ENCODE data around the gene DLG2.

Gene DLG2

GRCh38 chr11:84128840-84129239, 1498.3 kb downstream of the DLG2 start:
- Histone ChIP-seq H3K9me3 (ENCODE audit: control insufficient read depth in 2 of 2, low read length in 2 of 2) (no peaks in the 10 kb centered on the region), H3K4me3 (ENCODE audit: low read length in 2 of 2) (no peak overlapping the region), H3K27ac (ENCODE audit: low read depth in 2 of 2, low read length in 2 of 2) (no peak overlapping the region), H3K27me3 (ENCODE audit: control insufficient read depth in 2 of 2, insufficient read depth in 2 of 2, low read length in 2 of 2) (no peaks in the 10 kb centered on the region), H3K4me1 (ENCODE audit: control insufficient read depth in 2 of 2, insufficient read depth in 2 of 2, low read length in 2 of 2) (no peaks in the 10 kb centered on the region), H3K36me3 (ENCODE audit: control insufficient read depth in 2 of 2, insufficient read depth in 2 of 2, low read length in 2 of 2) (no peaks in the 10 kb centered on the region), H3K9ac (ENCODE audit: low read depth in 1 of 2, low read length in 2 of 2) (no peak overlapping the region)

GRCh38 chr11:84117394-84117793, 1509.8 kb downstream of the DLG2 start:
- Histone ChIP-seq H3K27me3 (ENCODE audit: control insufficient read depth in 2 of 2, insufficient read depth in 2 of 2, low read length in 2 of 2) (no peaks in the 10 kb centered on the region), H3K27ac (ENCODE audit: low read depth in 2 of 2, low read length in 2 of 2) (no peak overlapping the region), H3K9me3 (ENCODE audit: control insufficient read depth in 2 of 2, low read length in 2 of 2) (no peaks in the 10 kb centered on the region), H3K4me1 (ENCODE audit: control insufficient read depth in 2 of 2, insufficient read depth in 2 of 2, low read length in 2 of 2) (no peaks in the 10 kb centered on the region), H3K9ac (ENCODE audit: low read depth in 1 of 2, low read length in 2 of 2) (no peak overlapping the region), H3K4me3 (ENCODE audit: low read length in 2 of 2) (no peak overlapping the region), H3K36me3 (ENCODE audit: control insufficient read depth in 2 of 2, insufficient read depth in 2 of 2, low read length in 2 of 2) (no peaks in the 10 kb centered on the region)

GRCh38 chr11:84106541-84106940, 1520.6 kb downstream of the DLG2 start:
- Histone ChIP-seq H3K27me3 (ENCODE audit: control insufficient read depth in 2 of 2, insufficient read depth in 2 of 2, low read length in 2 of 2) (no peaks in the 10 kb centered on the region), H3K9me3 (ENCODE audit: control insufficient read depth in 2 of 2, low read length in 2 of 2) (no peaks in the 10 kb centered on the region), H3K4me1 (ENCODE audit: control insufficient read depth in 2 of 2, insufficient read depth in 2 of 2, low read length in 2 of 2) (no peaks in the 10 kb centered on the region), H3K4me3 (ENCODE audit: low read length in 2 of 2) (no peak overlapping the region), H3K27ac (ENCODE audit: low read depth in 2 of 2, low read length in 2 of 2) (no peak overlapping the region), H3K9ac (ENCODE audit: low read depth in 1 of 2, low read length in 2 of 2) (no peak overlapping the region), H3K36me3 (ENCODE audit: control insufficient read depth in 2 of 2, insufficient read depth in 2 of 2, low read length in 2 of 2) (no peaks in the 10 kb centered on the region)

- Histone ChIP-seq H3K4me1 (ENCODE audit: control insufficient read depth in 2 of 2, insufficient read depth in 2 of 2, low read length in 2 of 2) (no peaks in the 10 kb centered on the region), H3K9me3 (ENCODE audit: control insufficient read depth in 2 of 2, low read length in 2 of 2) (no peaks in the 10 kb centered on the region), H3K27ac (ENCODE audit: low read depth in 2 of 2, low read length in 2 of 2) (no peak overlapping the region), H3K27me3 (ENCODE audit: control insufficient read depth in 2 of 2, insufficient read depth in 2 of 2, low read length in 2 of 2) (no peaks in the 10 kb centered on the region), H3K4me3 (ENCODE audit: low read length in 2 of 2) (no peak overlapping the region), H3K36me3 (ENCODE audit: control insufficient read depth in 2 of 2, insufficient read depth in 2 of 2, low read length in 2 of 2) (no peaks in the 10 kb centered on the region), H3K9ac (ENCODE audit: low read depth in 1 of 2, low read length in 2 of 2) (no peak overlapping the region)
Observed at GRCh38 chr11:84105148-84105547, 1522.0 kb downstream of the DLG2 start.

- H3K9me3 ChIP-seq (ENCODE audit: control insufficient read depth in 2 of 2, low read length in 2 of 2), result no peaks in the 10 kb centered on the region
- H3K4me3 ChIP-seq (ENCODE audit: low read length in 2 of 2), result no peak overlapping the region
- H3K9ac ChIP-seq (ENCODE audit: low read depth in 1 of 2, low read length in 2 of 2), result no peak overlapping the region
- no peak overlapping the region for H3K27ac ChIP-seq (ENCODE audit: low read depth in 2 of 2, low read length in 2 of 2)
- H3K27me3 ChIP-seq (ENCODE audit: control insufficient read depth in 2 of 2, insufficient read depth in 2 of 2, low read length in 2 of 2), result no peaks in the 10 kb centered on the region
- no peaks in the 10 kb centered on the region for H3K4me1 ChIP-seq (ENCODE audit: control insufficient read depth in 2 of 2, insufficient read depth in 2 of 2, low read length in 2 of 2)
- no peaks in the 10 kb centered on the region for H3K36me3 ChIP-seq (ENCODE audit: control insufficient read depth in 2 of 2, insufficient read depth in 2 of 2, low read length in 2 of 2)
Observed at GRCh38 chr11:84103096-84103495, 1524.0 kb downstream of the DLG2 start.

- Histone ChIP-seq H3K27me3 (ENCODE audit: control insufficient read depth in 2 of 2, insufficient read depth in 2 of 2, low read length in 2 of 2) (no peaks in the 10 kb centered on the region), H3K4me1 (ENCODE audit: control insufficient read depth in 2 of 2, insufficient read depth in 2 of 2, low read length in 2 of 2) (no peaks in the 10 kb centered on the region), H3K9ac (ENCODE audit: low read depth in 1 of 2, low read length in 2 of 2) (no peak overlapping the region), H3K4me3 (ENCODE audit: low read length in 2 of 2) (no peak overlapping the region), H3K36me3 (ENCODE audit: control insufficient read depth in 2 of 2, insufficient read depth in 2 of 2, low read length in 2 of 2) (no peaks in the 10 kb centered on the region), H3K9me3 (ENCODE audit: control insufficient read depth in 2 of 2, low read length in 2 of 2) (no peaks in the 10 kb centered on the region), H3K27ac (ENCODE audit: low read depth in 2 of 2, low read length in 2 of 2) (no peak overlapping the region)
Observed at GRCh38 chr11:84097186-84097585, 1530.0 kb downstream of the DLG2 start.

- Histone ChIP-seq H3K27me3 (ENCODE audit: control insufficient read depth in 2 of 2, insufficient read depth in 2 of 2, low read length in 2 of 2) (no peaks in the 10 kb centered on the region), H3K4me1 (ENCODE audit: control insufficient read depth in 2 of 2, insufficient read depth in 2 of 2, low read length in 2 of 2) (no peaks in the 10 kb centered on the region), H3K4me3 (ENCODE audit: low read length in 2 of 2) (no peak overlapping the region), H3K27ac (ENCODE audit: low read depth in 2 of 2, low read length in 2 of 2) (no peak overlapping the region), H3K36me3 (ENCODE audit: control insufficient read depth in 2 of 2, insufficient read depth in 2 of 2, low read length in 2 of 2) (no peaks in the 10 kb centered on the region), H3K9me3 (ENCODE audit: control insufficient read depth in 2 of 2, low read length in 2 of 2) (no peaks in the 10 kb centered on the region), H3K9ac (ENCODE audit: low read depth in 1 of 2, low read length in 2 of 2) (no peak overlapping the region)
Observed at GRCh38 chr11:84091212-84091986, 1535.7 kb downstream of the DLG2 start.

- H3K4me3 ChIP-seq (ENCODE audit: low read length in 2 of 2), result no peak overlapping the region
- no peaks in the 10 kb centered on the region for H3K27me3 ChIP-seq (ENCODE audit: control insufficient read depth in 2 of 2, insufficient read depth in 2 of 2, low read length in 2 of 2)
- no peaks in the 10 kb centered on the region for H3K4me1 ChIP-seq (ENCODE audit: control insufficient read depth in 2 of 2, insufficient read depth in 2 of 2, low read length in 2 of 2)
- H3K36me3 ChIP-seq (ENCODE audit: control insufficient read depth in 2 of 2, insufficient read depth in 2 of 2, low read length in 2 of 2), result no peaks in the 10 kb centered on the region
- H3K9me3 ChIP-seq (ENCODE audit: control insufficient read depth in 2 of 2, low read length in 2 of 2), result no peaks in the 10 kb centered on the region
- no peak overlapping the region for H3K9ac ChIP-seq (ENCODE audit: low read depth in 1 of 2, low read length in 2 of 2)
- no peak overlapping the region for H3K27ac ChIP-seq (ENCODE audit: low read depth in 2 of 2, low read length in 2 of 2)
Observed at GRCh38 chr11:84089072-84090057, 1537.8 kb downstream of the DLG2 start.

GRCh38 chr11:84071851-84072250, 1555.3 kb downstream of the DLG2 start:
- Histone ChIP-seq H3K27ac (ENCODE audit: low read depth in 2 of 2, low read length in 2 of 2) (no peak overlapping the region), H3K27me3 (ENCODE audit: control insufficient read depth in 2 of 2, insufficient read depth in 2 of 2, low read length in 2 of 2) (no peaks in the 10 kb centered on the region), H3K4me3 (ENCODE audit: low read length in 2 of 2) (no peak overlapping the region), H3K9me3 (ENCODE audit: control insufficient read depth in 2 of 2, low read length in 2 of 2) (no peaks in the 10 kb centered on the region), H3K4me1 (ENCODE audit: control insufficient read depth in 2 of 2, insufficient read depth in 2 of 2, low read length in 2 of 2) (no peaks in the 10 kb centered on the region), H3K9ac (ENCODE audit: low read depth in 1 of 2, low read length in 2 of 2) (no peak overlapping the region), H3K36me3 (ENCODE audit: control insufficient read depth in 2 of 2, insufficient read depth in 2 of 2, low read length in 2 of 2) (no peaks in the 10 kb centered on the region)

- Histone ChIP-seq H3K4me1 (ENCODE audit: control insufficient read depth in 2 of 2, insufficient read depth in 2 of 2, low read length in 2 of 2) (no peaks in the 10 kb centered on the region), H3K4me3 (ENCODE audit: low read length in 2 of 2) (no peak overlapping the region), H3K9ac (ENCODE audit: low read depth in 1 of 2, low read length in 2 of 2) (no peak overlapping the region), H3K9me3 (ENCODE audit: control insufficient read depth in 2 of 2, low read length in 2 of 2) (no peaks in the 10 kb centered on the region), H3K27me3 (ENCODE audit: control insufficient read depth in 2 of 2, insufficient read depth in 2 of 2, low read length in 2 of 2) (no peaks in the 10 kb centered on the region), H3K36me3 (ENCODE audit: control insufficient read depth in 2 of 2, insufficient read depth in 2 of 2, low read length in 2 of 2) (no peaks in the 10 kb centered on the region), H3K27ac (ENCODE audit: low read depth in 2 of 2, low read length in 2 of 2) (no peak overlapping the region)
Observed at GRCh38 chr11:84069048-84069447, 1558.1 kb downstream of the DLG2 start.

Data from mucosa of rectum (tissue), 2 donors.